Mesendoderm (in vitro differentiated cells): ENCODE measurements around the gene CRYBB1.

Source experiments
- DNase-seq: peaks from one replicate; pipeline ENCODE4 v3.0.0; 2013
- H2AK5ac ChIP-seq: 2 replicates; pipeline ENCODE4 v1.6.1; 2013; ENCODE audit warnings: low read length, inconsistent platforms
- H2BK120ac ChIP-seq: 2 replicates; pipeline ENCODE4 v1.6.1; 2013; ENCODE audit warnings: low read depth, mild to moderate bottlenecking, low read length, moderate library complexity, mixed read lengths
- H2BK15ac ChIP-seq: replicated peaks from 2 replicates; pipeline ENCODE4 v1.6.1; 2013; ENCODE audit warnings: low read depth, mild to moderate bottlenecking, moderate library complexity
- H2BK5ac ChIP-seq: 2 replicates; pipeline ENCODE4 v1.6.1; 2013; ENCODE audit warnings: low read length, inconsistent platforms
- H3K18ac ChIP-seq: 2 replicates; pipeline ENCODE4 v1.6.1; 2013; ENCODE audit warnings: mild to moderate bottlenecking, low read length, mixed read lengths
- H3K23ac ChIP-seq: one replicate; pipeline ENCODE4 v1.6.1; 2013; ENCODE audit warnings: low read length
- H3K27ac ChIP-seq: 2 replicates; pipeline ENCODE4 v1.5.1; 2013; ENCODE audit warnings: low read depth, mild to moderate bottlenecking, inconsistent platforms, low read length, moderate library complexity
- H3K27me3 ChIP-seq: 2 replicates; pipeline ENCODE4 v1.6.1; 2013; ENCODE audit warnings: low read length, control low read depth, mild to moderate bottlenecking, inconsistent platforms; ENCODE audit not compliant: insufficient read depth, poor library complexity
- H3K36me3 ChIP-seq: 2 replicates; pipeline ENCODE4 v1.6.1; 2013; ENCODE audit warnings: low read length, inconsistent platforms; ENCODE audit not compliant: control insufficient read depth, insufficient read depth
- H3K4ac ChIP-seq: one replicate; pipeline ENCODE4 v1.6.1; 2013; ENCODE audit warnings: low read depth, mild to moderate bottlenecking, low read length, moderate library complexity
- H3K4me1 ChIP-seq: 2 replicates; pipeline ENCODE4 v1.6.1; 2013; ENCODE audit warnings: low read depth, low read length, inconsistent platforms; ENCODE audit not compliant: control insufficient read depth
- H3K4me2 ChIP-seq: 2 replicates; pipeline ENCODE4 v1.6.1; 2013; ENCODE audit warnings: low read length
- H3K4me3 ChIP-seq: 2 replicates; pipeline ENCODE4 v1.5.1; 2013; ENCODE audit warnings: mild to moderate bottlenecking, low read length
- H3K56ac ChIP-seq: one replicate; pipeline ENCODE4 v1.6.1; 2013; ENCODE audit warnings: low read length
- H3K79me1 ChIP-seq: 2 replicates; pipeline ENCODE4 v1.6.1; 2013; ENCODE audit warnings: low read length, inconsistent platforms
- H3K79me2 ChIP-seq: 2 replicates; pipeline ENCODE4 v1.6.1; 2013; ENCODE audit warnings: mild to moderate bottlenecking, low read length; ENCODE audit not compliant: control insufficient read depth, insufficient read depth
- H3K9ac ChIP-seq: 2 replicates; pipeline ENCODE4 v1.6.1; 2013; ENCODE audit warnings: low read length, inconsistent platforms
- H4K5ac ChIP-seq: one replicate; pipeline ENCODE4 v1.6.1; 2013; ENCODE audit warnings: low read length
- H4K8ac ChIP-seq: one replicate; pipeline ENCODE4 v1.6.1; 2013; ENCODE audit warnings: low read depth, mild to moderate bottlenecking, control low read depth, low read length, moderate library complexity
- WGBS: extraction: QIAGEN DNeasy Blood & Tissue Kit; methylation state at CpG from one replicate; pipeline ENCODE4 v1.1.7; 2013; ENCODE audit warnings: low lambda C conversion rate, missing lambda C conversion rate; ENCODE audit not compliant: insufficient coverage; ENCODE audit errors: extremely low coverage; 5-methylcytosine and 5-hydroxymethylcytosine counted together

The CRYBB1 gene

DNA sequence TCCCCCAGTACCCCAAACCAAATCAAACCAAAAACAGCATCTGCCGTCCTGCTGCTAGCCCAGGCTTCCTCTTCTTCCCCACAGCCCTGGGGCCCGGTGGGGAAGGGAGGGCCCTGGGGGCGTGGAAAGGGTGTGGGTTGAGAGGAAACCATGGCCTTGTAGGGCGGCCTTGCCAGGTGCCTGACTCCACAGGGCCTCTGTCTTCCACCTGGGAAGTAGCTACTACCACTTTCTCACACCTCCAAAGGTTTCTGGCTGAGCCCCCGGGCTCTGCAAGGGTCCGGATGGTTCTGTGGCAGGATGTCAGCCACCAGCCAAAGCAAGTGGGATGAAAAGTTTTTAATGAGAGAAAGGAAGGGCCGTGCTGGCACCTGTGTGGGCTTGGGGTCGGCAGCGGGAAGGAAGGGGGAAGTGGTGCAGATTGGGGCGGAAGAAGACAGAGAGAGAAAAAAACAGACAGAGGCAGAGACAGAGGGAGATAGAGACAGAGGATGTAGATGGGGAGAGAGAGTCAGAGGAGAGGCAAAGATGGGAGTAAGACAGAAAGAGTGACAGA is 38.4 kb downstream of the CRYBB1 start:
- Histone ChIP-seq H3K27ac (peak overlapping the region; percentile 54), H3K56ac (peak overlapping the region; percentile 49), H2BK15ac (no peak overlapping the region), H3K4me2 (no peak overlapping the region), H4K8ac (no peak overlapping the region), H3K79me1 (peaks cover 24% of the 10 kb centered on the region), H3K9ac (no peak overlapping the region), H3K4me3 (no peak overlapping the region), H3K4me1 (peaks cover 15% of the 10 kb centered on the region), H4K5ac (no peak overlapping the region), H3K36me3 (peaks cover 9% of the 10 kb centered on the region), H3K27me3 (no peaks in the 10 kb centered on the region), H2AK5ac (no peak overlapping the region), H3K23ac (no peak overlapping the region), H3K79me2 (peaks cover 80% of the 10 kb centered on the region), H3K4ac (peak overlapping the region; percentile 22), H2BK5ac (no peak overlapping the region), H3K18ac (no peak overlapping the region), H2BK120ac (no peak overlapping the region)
- DNase-seq = no peak
- WGBS = no CpG with 5 or more reads among the region's 10 CpGs

- H4K8ac ChIP-seq = no peak overlapping the region
- no peak for DNase-seq
Observed at GRCh38 chr22:26577081-26577480, 40.7 kb downstream of the CRYBB1 start.

GRCh38 chr22:26576026-26576680 is 41.7 kb downstream of the CRYBB1 start:
- Histone ChIP-seq H3K4me1 (peaks cover 23% of the 10 kb centered on the region), H3K27me3 (no peaks in the 10 kb centered on the region), H4K5ac (no peak overlapping the region), H2BK15ac (no peak overlapping the region), H2AK5ac (no peak overlapping the region), H3K4ac (no peak overlapping the region), H3K79me2 (peaks cover 89% of the 10 kb centered on the region), H3K27ac (no peak overlapping the region), H3K4me2 (no peak overlapping the region), H3K18ac (no peak overlapping the region), H3K23ac (no peak overlapping the region), H2BK5ac (no peak overlapping the region), H2BK120ac (no peak overlapping the region), H4K8ac (no peak overlapping the region), H3K36me3 (peaks cover 2% of the 10 kb centered on the region), H3K79me1 (peaks cover 25% of the 10 kb centered on the region), H3K9ac (no peak overlapping the region), H3K56ac (peak overlapping the region; percentile 59), H3K4me3 (no peak overlapping the region)
- DNase-seq = peak; percentile 86
- WGBS = no CpG with 5 or more reads among the region's 8 CpGs

More at GRCh38 chr22:26577081-26577480, 40.7 kb downstream of the CRYBB1 start:
- H2BK120ac ChIP-seq = no peak overlapping the region
- peaks cover 18% of the 10 kb centered on the region for H3K4me1 ChIP-seq
- H3K27ac ChIP-seq = no peak overlapping the region
- H2AK5ac ChIP-seq = no peak overlapping the region
- peaks cover 20% of the 10 kb centered on the region for H3K79me1 ChIP-seq
- no peak overlapping the region for H3K9ac ChIP-seq
- no peak overlapping the region for H3K56ac ChIP-seq
- no peak overlapping the region for H3K18ac ChIP-seq
- no peak overlapping the region for H2BK15ac ChIP-seq
- peaks cover 2% of the 10 kb centered on the region for H3K36me3 ChIP-seq
- no peak overlapping the region for H2BK5ac ChIP-seq
- no peak overlapping the region for H3K4ac ChIP-seq
- no peak overlapping the region for H4K5ac ChIP-seq
- H3K4me2 ChIP-seq = no peak overlapping the region
- H3K23ac ChIP-seq = no peak overlapping the region
- no CpG with 5 or more reads among the region's 7 CpGs for WGBS
- H3K79me2 ChIP-seq = peaks cover 88% of the 10 kb centered on the region
- H3K27me3 ChIP-seq = no peaks in the 10 kb centered on the region
- no peak overlapping the region for H3K4me3 ChIP-seq

DNA sequence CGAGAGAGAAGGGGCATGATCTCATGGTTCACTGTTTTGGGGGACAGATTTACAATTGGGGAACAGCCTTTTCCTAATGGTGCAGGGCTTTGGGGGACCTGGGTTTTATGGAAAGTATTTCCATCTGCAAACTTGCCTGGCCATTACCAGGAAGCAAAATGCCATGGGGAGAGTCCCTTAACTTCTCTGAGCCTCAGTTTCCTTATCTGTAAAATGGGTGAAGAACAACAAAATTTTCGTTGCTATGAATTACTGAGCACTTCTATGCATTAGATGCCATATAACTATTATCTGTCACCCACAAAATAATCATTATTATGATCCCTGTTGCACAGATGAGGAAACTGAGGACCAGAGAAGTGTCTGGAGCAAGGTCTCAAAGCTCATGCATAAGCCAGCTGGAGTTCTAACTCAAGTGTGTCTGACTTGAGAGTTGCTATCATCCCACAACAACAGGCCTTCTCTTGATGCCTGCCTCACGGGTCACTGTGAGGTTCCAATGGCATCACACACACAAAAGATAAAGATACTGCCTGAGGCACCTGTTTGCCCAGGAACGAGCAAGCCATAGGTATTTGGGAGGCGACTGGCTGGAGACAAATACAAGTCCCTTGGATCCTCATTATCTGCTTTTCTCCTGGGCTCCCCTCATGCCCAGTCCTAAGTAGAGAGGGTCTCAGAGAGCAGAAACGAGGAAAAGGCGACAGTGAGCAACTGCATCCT is 43.7 kb downstream of the CRYBB1 start:
- H3K4ac ChIP-seq = no peak overlapping the region
- DNase-seq = peak; percentile 62
- no peak overlapping the region for H3K18ac ChIP-seq
- no peak overlapping the region for H4K5ac ChIP-seq
- no CpG with 5 or more reads among the region's 7 CpGs for WGBS
- H4K8ac ChIP-seq = no peak overlapping the region
- no peak overlapping the region for H2AK5ac ChIP-seq
- H3K4me3 ChIP-seq = no peak overlapping the region
- H2BK15ac ChIP-seq = no peak overlapping the region
- no peak overlapping the region for H3K9ac ChIP-seq
- H3K27ac ChIP-seq = no peak overlapping the region
- no peak overlapping the region for H3K56ac ChIP-seq
- peaks cover 33% of the 10 kb centered on the region for H3K79me1 ChIP-seq
- H3K23ac ChIP-seq = peak overlapping the region; percentile 25
- H3K27me3 ChIP-seq = no peaks in the 10 kb centered on the region
- peaks cover 2% of the 10 kb centered on the region for H3K36me3 ChIP-seq
- H3K4me2 ChIP-seq = no peak overlapping the region
- peaks cover 86% of the 10 kb centered on the region for H3K79me2 ChIP-seq
- peaks cover 15% of the 10 kb centered on the region for H3K4me1 ChIP-seq
- H2BK120ac ChIP-seq = no peak overlapping the region
- H2BK5ac ChIP-seq = no peak overlapping the region

DNA sequence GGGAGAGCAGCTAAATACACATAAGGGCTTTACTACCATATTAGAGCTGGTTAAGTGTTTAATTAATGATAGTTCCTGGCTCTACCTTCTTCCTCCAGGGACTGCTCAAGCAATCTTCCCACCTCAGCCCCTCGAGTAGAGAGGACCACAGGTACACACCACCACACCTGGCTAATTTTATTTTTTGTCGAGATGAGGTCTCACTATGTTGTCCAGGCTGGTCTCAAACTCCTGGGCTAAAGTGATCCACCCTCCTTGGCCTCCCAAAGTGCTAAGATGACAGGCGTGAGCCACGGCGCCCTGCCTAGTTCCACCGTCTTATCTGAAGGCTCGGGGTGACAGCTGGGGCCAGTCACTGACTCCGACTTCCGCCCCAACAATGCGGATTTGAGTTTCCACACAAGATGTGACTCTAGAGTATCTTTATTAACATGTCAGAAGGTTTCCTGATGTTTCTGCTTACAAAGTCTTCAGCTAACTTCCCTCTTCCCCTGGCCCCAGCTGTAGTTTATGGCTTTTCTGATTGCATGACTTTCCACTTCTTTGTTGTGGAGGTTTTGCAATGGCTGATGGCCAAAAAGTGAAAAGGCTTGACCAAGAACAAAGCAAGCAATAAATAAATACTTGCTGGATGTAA is 44.7 kb downstream of the CRYBB1 start:
- Histone ChIP-seq H3K4me2 (no peak overlapping the region), H2BK120ac (no peak overlapping the region), H3K27me3 (no peaks in the 10 kb centered on the region), H3K4ac (no peak overlapping the region), H3K79me1 (peaks cover 30% of the 10 kb centered on the region), H3K36me3 (peaks cover 2% of the 10 kb centered on the region), H3K79me2 (peaks cover 83% of the 10 kb centered on the region), H3K4me1 (peaks cover 16% of the 10 kb centered on the region), H2BK15ac (no peak overlapping the region), H3K18ac (no peak overlapping the region), H3K56ac (no peak overlapping the region), H4K8ac (no peak overlapping the region), H4K5ac (no peak overlapping the region), H3K9ac (no peak overlapping the region), H3K27ac (no peak overlapping the region), H3K23ac (no peak overlapping the region), H3K4me3 (no peak overlapping the region), H2BK5ac (no peak overlapping the region), H2AK5ac (no peak overlapping the region)
- DNase-seq = no peak
- no CpG with 5 or more reads among the region's 10 CpGs for WGBS
